HCT116 (cell line): ENCODE results near the gene NFKB1. TPM values are rescaled to one million over a fixed set of nuclear protein-coding genes. Genes with fewer than 3 reads are reported as not detected.

Source experiments
- ATAC-seq: fragments of 200-7000 bp; cut with Tn5 transposase; 2 replicates; pipeline ENCODE4 v1.9.1; 2020; ENCODE audit warnings: mild to moderate bottlenecking, moderate library complexity
- BruUV-seq: library from RNA; stranded (reverse); fragments of 400-500 nt; replicated peaks from 2 replicates; lab custom pipeline; 2021; lab: Mats Ljungman, UMichigan
- CTCF ChIA-PET: fragments of 300-600 bp; sonication (Branson Sonifier 250); formaldehyde crosslinking; loops from one replicate; lab custom pipeline; 2021; ENCODE audit warnings: antibody characterized with exemption; lab: Charles Lee
- POLR2A ChIA-PET: fragments of 300-600, 350-600 bp; sonication (Branson Sonifier 250); formaldehyde crosslinking; loops from one replicate; lab custom pipeline; 2021; ENCODE audit warnings: antibody characterized with exemption; lab: Charles Lee
- RAD21 ChIA-PET, 2 experiments: fragments of 300-600 bp; sonication (Branson Sonifier 250); formaldehyde crosslinking; loops; one replicate each; lab custom pipeline; 2023; ENCODE audit warnings: low total read pairs in 2 of 2; ENCODE audit not compliant: uncharacterized antibody in 2 of 2, unreplicated experiment in 2 of 2, low non-redundant PET in 1 of 2; lab: Charles Lee
- DNase-seq: peaks from one replicate; pipeline ENCODE4 v3.0.0-alpha.2; 2010; ENCODE audit warnings: low read depth, low spot score
- H2AFZ ChIP-seq: fragments of 200-600 bp; shearing (Covaris generic), sonication (generic); 2 replicates; pipeline ENCODE4 v1.6.1; 2017; ENCODE audit warnings: low read depth, mixed run types, mixed read lengths, antibody characterized with exemption, low read length; ENCODE audit not compliant: poor library complexity, severe bottlenecking
- H3K27ac ChIP-seq: 2 replicates; pipeline ENCODE4 v1.5.1; 2012; ENCODE audit warnings: low read depth, low read length
- H3K27me3 ChIP-seq: fragments of 200-600 bp; sonication (generic); 2 replicates; pipeline ENCODE4 v1.6.1; 2016; ENCODE audit warnings: mixed run types, low read length, mixed read lengths; ENCODE audit not compliant: insufficient read depth
- H3K36me3 ChIP-seq, 2 experiments: fragments of 200-500 bp in 1 of 2; fragments of 200-600 bp in 1 of 2; sonication (Bioruptor generic) in 1 of 2; sonication (generic) in 1 of 2; 2 replicates each; pipeline versions ENCODE4 v1.5.1 to v1.6.1; 2014 to 2016; ENCODE audit warnings: low read length in 2 of 2, inconsistent platforms in 1 of 2, mixed read lengths in 1 of 2, mixed run types in 1 of 2; ENCODE audit not compliant: insufficient read depth in 2 of 2, control insufficient read depth in 1 of 2
- H3K4me1 ChIP-seq, 2 experiments: fragments of 200-600 bp in 1 of 2; sonication (generic) in 1 of 2; 2 replicates each; pipeline versions ENCODE4 v1.5.1 to v1.6.1; 2012 to 2017; ENCODE audit warnings: low read length in 2 of 2, inconsistent platforms in 1 of 2, mild to moderate bottlenecking in 1 of 2, mixed read lengths in 1 of 2, mixed run types in 1 of 2, moderate library complexity in 1 of 2; ENCODE audit not compliant: insufficient read depth in 2 of 2, control insufficient read depth in 1 of 2
- H3K4me2 ChIP-seq: fragments of 200-600 bp; sonication (generic); 2 replicates; pipeline ENCODE4 v1.6.1; 2017; ENCODE audit warnings: mixed run types, low read length, mixed read lengths
- H3K4me3 ChIP-seq, 2 experiments: fragments of 200-600 bp in 1 of 2; sonication (generic) in 1 of 2; replicated peaks in 1 of 2; 2 replicates each; pipeline ENCODE4 v1.5.1; 2011 to 2016; ENCODE audit warnings: low read length in 2 of 2, control low read depth in 1 of 2, low read depth in 1 of 2, mild to moderate bottlenecking in 1 of 2, mixed read lengths in 1 of 2, mixed run types in 1 of 2
- H3K79me2 ChIP-seq: fragments of 200-600 bp; sonication (generic); 2 replicates; pipeline ENCODE4 v1.6.1; 2017; ENCODE audit warnings: mild to moderate bottlenecking, mixed run types, low read length, moderate library complexity, mixed read lengths; ENCODE audit not compliant: insufficient read depth
- H3K9ac ChIP-seq: fragments of 200-600 bp; sonication (generic); 2 replicates; pipeline ENCODE4 v1.6.1; 2016; ENCODE audit warnings: low read length, mixed read lengths
- H3K9me2 ChIP-seq: fragments of 200-600 bp; sonication (generic), shearing (Covaris generic); 2 replicates; pipeline ENCODE4 v1.6.1; 2017; ENCODE audit warnings: mixed run types, mild to moderate bottlenecking, moderate library complexity; ENCODE audit not compliant: insufficient read depth
- H3K9me3 ChIP-seq, 2 experiments: fragments of 200-500 bp in 1 of 2; fragments of 200-600 bp in 1 of 2; sonication (Bioruptor generic) in 1 of 2; sonication (generic) in 1 of 2; 2 replicates each; pipeline ENCODE4 v1.6.1; 2014 to 2017; ENCODE audit warnings: low read length in 2 of 2, mixed read lengths in 2 of 2, inconsistent platforms in 1 of 2, low read depth in 1 of 2, mild to moderate bottlenecking in 1 of 2, mixed run types in 1 of 2, moderate library complexity in 1 of 2; ENCODE audit not compliant: control insufficient read depth in 1 of 2, insufficient read depth in 1 of 2
- H4K20me1 ChIP-seq: fragments of 200-600 bp; sonication (generic), shearing (Covaris generic); 2 replicates; pipeline ENCODE4 v1.6.1; 2017; ENCODE audit warnings: mixed run types, mild to moderate bottlenecking, moderate library complexity; ENCODE audit not compliant: insufficient read depth
- EGR1 ChIP-seq: IDR thresholded peaks from 2 replicates; pipeline ENCODE4 v1.6.1; 2012; ENCODE audit warnings: low read depth
- EZH2 ChIP-seq: fragments of 200-600 bp; sonication (generic); IDR thresholded peaks from 2 replicates; pipeline ENCODE4 v1.6.1; 2017; ENCODE audit warnings: antibody characterized with exemption, mixed run types
- EZH2phosphoT487 ChIP-seq: fragments of 200-600 bp; IDR thresholded peaks from 2 replicates; pipeline ENCODE4 v1.6.1; 2018; ENCODE audit warnings: antibody characterized with exemption, borderline replicate concordance
- FOSL1 ChIP-seq: IDR thresholded peaks from 2 replicates; pipeline ENCODE4 v1.6.1; 2012; ENCODE audit warnings: low read depth
- JUND ChIP-seq: IDR thresholded peaks from 2 replicates; pipeline ENCODE4 v1.6.1; 2012
- POLR2A ChIP-seq: IDR thresholded peaks from 2 replicates; pipeline ENCODE4 v1.7.0; 2011; ENCODE audit warnings: borderline replicate concordance; ENCODE audit not compliant: insufficient read depth, insufficient read length; ENCODE audit errors: extremely low read depth
- POLR2AphosphoS5 ChIP-seq: IDR thresholded peaks from 2 replicates; pipeline ENCODE4 v1.6.1; 2011; ENCODE audit warnings: mild to moderate bottlenecking, low read depth, low read length, moderate library complexity
- YY1 ChIP-seq: IDR thresholded peaks from 2 replicates; pipeline ENCODE4 v1.6.1; 2011; ENCODE audit warnings: low read length, low read depth, moderate library complexity, mild to moderate bottlenecking; ENCODE audit not compliant: insufficient replicate concordance; ENCODE audit errors: extremely low read depth
- ZFX ChIP-seq: fragments of 450-650 bp; IDR thresholded peaks from 2 replicates; pipeline ENCODE4 v1.6.1; 2017
- ZNF274 ChIP-seq: fragments of 200-500 bp; sonication (Bioruptor generic); IDR thresholded peaks from 2 replicates; pipeline ENCODE4 v1.6.1; 2014; ENCODE audit warnings: mild to moderate bottlenecking, low read depth, low read length, inconsistent platforms
- intact Hi-C: fragments of 100-400 bp; cut with micrococcal nuclease; formaldehyde crosslinking; loops from 2 replicates; pipeline ENCODE4 v1.10.0; 2022
- total RNA-seq: library from RNA; stranded (reverse); gene quantifications from one replicate; pipeline ENCODE4 v1.2.1, GENCODE V29; 2021; ENCODE audit not compliant: unreplicated experiment
- TF ChIP-seq, protein P1 (sequence below): IDR thresholded peaks from 2 replicates; pipeline ENCODE4 v1.6.1; 2012; ENCODE audit warnings: low read depth
- TF ChIP-seq, protein P2 (sequence below): IDR thresholded peaks from 2 replicates; pipeline ENCODE4 v1.6.1; 2012
- TF ChIP-seq, protein P3 (sequence below): IDR thresholded peaks from 2 replicates; pipeline ENCODE4 v1.6.1; 2012
- TF ChIP-seq, protein P4 (sequence below), 3 experiments: fragments of 200-600 bp in 1 of 3; sonication (generic) in 1 of 3; IDR thresholded peaks in 2 of 3; conservative IDR thresholded peaks in 1 of 3; 2 replicates each; pipeline ENCODE4 v1.5.1; 2012 to 2017; ENCODE audit warnings: low read depth in 2 of 3, low read length in 2 of 3, antibody characterized with exemption in 1 of 3, borderline replicate concordance in 1 of 3, control low read depth in 1 of 3, mild to moderate bottlenecking in 1 of 3, mixed read lengths in 1 of 3, mixed run types in 1 of 3, moderate library complexity in 1 of 3; ENCODE audit not compliant: insufficient read depth in 1 of 3

Gene NFKB1
- total RNA-seq, 1 experiment from 2014 or later: 29.4 TPM

DNA sequence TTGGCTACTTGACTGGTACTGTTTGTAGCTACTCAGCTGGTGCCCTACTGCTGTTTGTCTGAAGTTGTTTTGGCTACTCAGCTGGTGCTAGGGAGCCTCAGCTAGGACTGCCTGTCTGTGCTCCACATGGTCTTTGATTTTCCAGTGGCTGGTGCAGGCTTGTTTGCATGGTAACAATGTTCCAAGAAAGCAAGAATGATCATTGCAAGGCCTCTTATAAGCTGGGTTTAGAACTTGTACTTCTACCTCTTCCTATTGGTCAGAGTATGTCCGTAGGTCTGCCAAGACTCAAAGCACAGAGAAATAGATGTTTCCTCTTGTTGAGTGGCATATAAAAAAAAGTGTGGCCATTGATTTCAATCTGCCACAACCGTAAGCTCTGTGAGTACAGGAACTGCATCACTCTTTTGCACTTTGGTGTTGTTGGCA, 17.6 kb downstream of the NFKB1 start:
- peaks cover 53% of the 10 kb centered on the region for H3K79me2 ChIP-seq
- CTCF ChIA-PET: no interaction called here

More for the DNA sequence above, 17.6 kb downstream of the NFKB1 start:
- RAD21 ChIA-PET: no interaction called here
- H3K36me3 ChIP-seq: no peaks in the 10 kb centered on the region
- no peak overlapping the region for H3K27ac ChIP-seq
- H3K27me3 ChIP-seq: no peaks in the 10 kb centered on the region
- ATAC-seq (no peak), DNase-seq (no peak)
- no peaks in the 10 kb centered on the region for H3K4me1 ChIP-seq
- no peak for TF ChIP-seq ZFX
- TF ChIP-seq EZH2phosphoT487: no peak
- no peak for TF ChIP-seq FOSL1
- no peak for TF ChIP-seq JUND
- TF ChIP-seq YY1: no peak
- TF ChIP-seq, protein P1, sequence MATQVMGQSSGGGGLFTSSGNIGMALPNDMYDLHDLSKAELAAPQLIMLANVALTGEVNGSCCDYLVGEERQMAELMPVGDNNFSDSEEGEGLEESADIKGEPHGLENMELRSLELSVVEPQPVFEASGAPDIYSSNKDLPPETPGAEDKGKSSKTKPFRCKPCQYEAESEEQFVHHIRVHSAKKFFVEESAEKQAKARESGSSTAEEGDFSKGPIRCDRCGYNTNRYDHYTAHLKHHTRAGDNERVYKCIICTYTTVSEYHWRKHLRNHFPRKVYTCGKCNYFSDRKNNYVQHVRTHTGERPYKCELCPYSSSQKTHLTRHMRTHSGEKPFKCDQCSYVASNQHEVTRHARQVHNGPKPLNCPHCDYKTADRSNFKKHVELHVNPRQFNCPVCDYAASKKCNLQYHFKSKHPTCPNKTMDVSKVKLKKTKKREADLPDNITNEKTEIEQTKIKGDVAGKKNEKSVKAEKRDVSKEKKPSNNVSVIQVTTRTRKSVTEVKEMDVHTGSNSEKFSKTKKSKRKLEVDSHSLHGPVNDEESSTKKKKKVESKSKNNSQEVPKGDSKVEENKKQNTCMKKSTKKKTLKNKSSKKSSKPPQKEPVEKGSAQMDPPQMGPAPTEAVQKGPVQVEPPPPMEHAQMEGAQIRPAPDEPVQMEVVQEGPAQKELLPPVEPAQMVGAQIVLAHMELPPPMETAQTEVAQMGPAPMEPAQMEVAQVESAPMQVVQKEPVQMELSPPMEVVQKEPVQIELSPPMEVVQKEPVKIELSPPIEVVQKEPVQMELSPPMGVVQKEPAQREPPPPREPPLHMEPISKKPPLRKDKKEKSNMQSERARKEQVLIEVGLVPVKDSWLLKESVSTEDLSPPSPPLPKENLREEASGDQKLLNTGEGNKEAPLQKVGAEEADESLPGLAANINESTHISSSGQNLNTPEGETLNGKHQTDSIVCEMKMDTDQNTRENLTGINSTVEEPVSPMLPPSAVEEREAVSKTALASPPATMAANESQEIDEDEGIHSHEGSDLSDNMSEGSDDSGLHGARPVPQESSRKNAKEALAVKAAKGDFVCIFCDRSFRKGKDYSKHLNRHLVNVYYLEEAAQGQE: no peak
- no peak for TF ChIP-seq POLR2A
- TF ChIP-seq, protein P2, sequence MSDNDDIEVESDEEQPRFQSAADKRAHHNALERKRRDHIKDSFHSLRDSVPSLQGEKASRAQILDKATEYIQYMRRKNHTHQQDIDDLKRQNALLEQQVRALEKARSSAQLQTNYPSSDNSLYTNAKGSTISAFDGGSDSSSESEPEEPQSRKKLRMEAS: no peak
- TF ChIP-seq POLR2AphosphoS5: no peak
- no peak for TF ChIP-seq EZH2
- TF ChIP-seq, protein P3, sequence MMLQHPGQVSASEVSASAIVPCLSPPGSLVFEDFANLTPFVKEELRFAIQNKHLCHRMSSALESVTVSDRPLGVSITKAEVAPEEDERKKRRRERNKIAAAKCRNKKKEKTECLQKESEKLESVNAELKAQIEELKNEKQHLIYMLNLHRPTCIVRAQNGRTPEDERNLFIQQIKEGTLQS: no peak
- no peak for TF ChIP-seq ZNF274
- TF ChIP-seq EGR1: no peak
- TF ChIP-seq, protein P4, sequence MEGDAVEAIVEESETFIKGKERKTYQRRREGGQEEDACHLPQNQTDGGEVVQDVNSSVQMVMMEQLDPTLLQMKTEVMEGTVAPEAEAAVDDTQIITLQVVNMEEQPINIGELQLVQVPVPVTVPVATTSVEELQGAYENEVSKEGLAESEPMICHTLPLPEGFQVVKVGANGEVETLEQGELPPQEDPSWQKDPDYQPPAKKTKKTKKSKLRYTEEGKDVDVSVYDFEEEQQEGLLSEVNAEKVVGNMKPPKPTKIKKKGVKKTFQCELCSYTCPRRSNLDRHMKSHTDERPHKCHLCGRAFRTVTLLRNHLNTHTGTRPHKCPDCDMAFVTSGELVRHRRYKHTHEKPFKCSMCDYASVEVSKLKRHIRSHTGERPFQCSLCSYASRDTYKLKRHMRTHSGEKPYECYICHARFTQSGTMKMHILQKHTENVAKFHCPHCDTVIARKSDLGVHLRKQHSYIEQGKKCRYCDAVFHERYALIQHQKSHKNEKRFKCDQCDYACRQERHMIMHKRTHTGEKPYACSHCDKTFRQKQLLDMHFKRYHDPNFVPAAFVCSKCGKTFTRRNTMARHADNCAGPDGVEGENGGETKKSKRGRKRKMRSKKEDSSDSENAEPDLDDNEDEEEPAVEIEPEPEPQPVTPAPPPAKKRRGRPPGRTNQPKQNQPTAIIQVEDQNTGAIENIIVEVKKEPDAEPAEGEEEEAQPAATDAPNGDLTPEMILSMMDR (IDR thresholded peaks at IDR 0.05 in 2 of 3, conservative IDR thresholded peaks at IDR 0.05 in 1 of 3; ENCODE audit: borderline replicate concordance in 1 of 3, insufficient read depth in 1 of 3, low read depth in 2 of 3, low read length in 2 of 3): no peak
- BruUV-seq: no TSS peak
- no peak overlapping the region for H3K9ac ChIP-seq
- H2AFZ ChIP-seq: no peak overlapping the region
- POLR2A ChIA-PET: no interaction called here
- no peaks in the 10 kb centered on the region; a peak in 1 of 4 replicates for H3K9me3 ChIP-seq
- H3K9me2 ChIP-seq: no peaks in the 10 kb centered on the region
- intact Hi-C loops: no loop called here
- no peak overlapping the region for H3K4me3 ChIP-seq
- no peak overlapping the region for H3K4me2 ChIP-seq
- 0 out of 2 replicates have a peak, but pooled peaks cover 5% of the 10 kb centered on the region for H4K20me1 ChIP-seq
